ENCODE results near the gene AKAP12.

GRCh38 chr6:151358475-151358874 is 118.7 kb downstream of the AKAP12 start:
- TF ChIP-seq CTCF (IDR thresholded peaks at IDR 0.05) (no peak), EP300 (IDR thresholded peaks at IDR 0.05; ENCODE audit: low read depth) (no peak), POLR2A (IDR thresholded peaks at IDR 0.05) (no peak), POLR2AphosphoS5 (IDR thresholded peaks at IDR 0.05) (no peak)
